Smooth muscle cell (in vitro differentiated cells): ENCODE results near the gene SAC3D1. TPM values are rescaled to one million over a fixed set of nuclear protein-coding genes. Genes with fewer than 3 reads are reported as not detected.

ENCODE experiments used
- DNase-seq: peaks from one replicate; lab custom pipeline; 2025; ENCODE audit not compliant: unreplicated experiment; lab: John Stamatoyannopoulos, UW
- H2AFZ ChIP-seq: fragments of 200-600 bp; sonication (generic); 2 replicates; pipeline ENCODE4 v1.6.0; 2016; ENCODE audit warnings: antibody characterized with exemption, low read depth, mild to moderate bottlenecking
- H3F3A ChIP-seq: fragments of 200-600 bp; sonication (generic); 2 replicates; pipeline ENCODE4 v1.6.0; 2017; ENCODE audit warnings: antibody characterized with exemption, low read depth
- H3K27ac ChIP-seq: fragments of 200-600 bp; sonication (generic); 2 replicates; pipeline ENCODE4 v1.5.1; 2016; ENCODE audit warnings: low read depth, mild to moderate bottlenecking
- H3K27me3 ChIP-seq: fragments of 200-600 bp; sonication (generic); 2 replicates; pipeline ENCODE4 v1.6.1; 2016; ENCODE audit warnings: low read depth, mild to moderate bottlenecking
- H3K36me3 ChIP-seq: fragments of 200-600 bp; sonication (generic); 2 replicates; pipeline ENCODE4 v1.5.1; 2016; ENCODE audit warnings: low read depth
- H3K4me1 ChIP-seq: fragments of 200-600 bp; sonication (generic); 2 replicates; pipeline ENCODE4 v1.5.1; 2016; ENCODE audit warnings: low read depth
- H3K4me2 ChIP-seq: fragments of 200-600 bp; sonication (generic); 2 replicates; pipeline ENCODE4 v1.6.0; 2016; ENCODE audit warnings: mild to moderate bottlenecking
- H3K4me3 ChIP-seq: fragments of 200-600 bp; sonication (generic); 2 replicates; pipeline ENCODE4 v1.5.1; 2016; ENCODE audit warnings: mild to moderate bottlenecking
- H3K79me2 ChIP-seq: fragments of 200-600 bp; sonication (generic); 2 replicates; pipeline ENCODE4 v1.6.0; 2016; ENCODE audit warnings: low read depth, mild to moderate bottlenecking
- H3K9ac ChIP-seq: fragments of 200-600 bp; sonication (generic); 2 replicates; pipeline ENCODE4 v1.6.0; 2016; ENCODE audit warnings: low read depth
- H3K9me3 ChIP-seq: fragments of 200-600 bp; sonication (generic); replicated peaks from 2 replicates; pipeline ENCODE4 v1.5.1; 2016; ENCODE audit warnings: low read depth
- H4K20me1 ChIP-seq: fragments of 200-600 bp; sonication (generic); 2 replicates; pipeline ENCODE4 v1.6.0; 2016; ENCODE audit warnings: low read depth
- WGBS: methylation state at CpG from one replicate; pipeline ENCODE4 v1.1.7; 2016; ENCODE audit warnings: low lambda C conversion rate; 5-methylcytosine and 5-hydroxymethylcytosine counted together
- polyA plus RNA-seq: library from polyadenylated mRNA; unstranded; fragments of >200 nt; fragmentation: Nextera tagmentation; extraction: Ambion mirVana; gene quantifications from 2 replicates; pipeline ENCODE4 v1.2.1, GENCODE V29; 2016
- total RNA-seq: library from RNA; depleted of rRNA; stranded (reverse); fragments of >200 nt; gene quantifications from 2 replicates; pipeline ENCODE4 v1.2.3, GENCODE V29; 2014
- TF ChIP-seq, protein P1 (sequence below): fragments of 200-600 bp; sonication (generic); IDR thresholded peaks from 2 replicates; pipeline ENCODE4 v1.5.1; 2017; ENCODE audit warnings: borderline replicate concordance, mild to moderate bottlenecking, antibody characterized with exemption; ENCODE audit not compliant: insufficient read depth, poor library complexity, severe bottlenecking

SAC3D1 gene
- total and polyA plus RNA-seq, 2 experiments from 2014 or later = 7.4 to 26.2 TPM

GRCh38 chr11:65055538-65055937 lies 14.5 kb downstream of the SAC3D1 start:
- no peak overlapping the region for H3K4me3 ChIP-seq
- no peaks in the 10 kb centered on the region for H3F3A ChIP-seq
- no peaks in the 10 kb centered on the region for H3K27me3 ChIP-seq
- no peak overlapping the region for H3K9ac ChIP-seq
- H3K27ac ChIP-seq = no peak overlapping the region
- no peak overlapping the region for H3K4me2 ChIP-seq
- 93% methylated on average over 1 of the region's 1 CpG for WGBS
- H3K36me3 ChIP-seq = no peaks in the 10 kb centered on the region
- TF ChIP-seq, protein P1, sequence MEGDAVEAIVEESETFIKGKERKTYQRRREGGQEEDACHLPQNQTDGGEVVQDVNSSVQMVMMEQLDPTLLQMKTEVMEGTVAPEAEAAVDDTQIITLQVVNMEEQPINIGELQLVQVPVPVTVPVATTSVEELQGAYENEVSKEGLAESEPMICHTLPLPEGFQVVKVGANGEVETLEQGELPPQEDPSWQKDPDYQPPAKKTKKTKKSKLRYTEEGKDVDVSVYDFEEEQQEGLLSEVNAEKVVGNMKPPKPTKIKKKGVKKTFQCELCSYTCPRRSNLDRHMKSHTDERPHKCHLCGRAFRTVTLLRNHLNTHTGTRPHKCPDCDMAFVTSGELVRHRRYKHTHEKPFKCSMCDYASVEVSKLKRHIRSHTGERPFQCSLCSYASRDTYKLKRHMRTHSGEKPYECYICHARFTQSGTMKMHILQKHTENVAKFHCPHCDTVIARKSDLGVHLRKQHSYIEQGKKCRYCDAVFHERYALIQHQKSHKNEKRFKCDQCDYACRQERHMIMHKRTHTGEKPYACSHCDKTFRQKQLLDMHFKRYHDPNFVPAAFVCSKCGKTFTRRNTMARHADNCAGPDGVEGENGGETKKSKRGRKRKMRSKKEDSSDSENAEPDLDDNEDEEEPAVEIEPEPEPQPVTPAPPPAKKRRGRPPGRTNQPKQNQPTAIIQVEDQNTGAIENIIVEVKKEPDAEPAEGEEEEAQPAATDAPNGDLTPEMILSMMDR = no peak
- H2AFZ ChIP-seq = no peak overlapping the region
- H3K4me1 ChIP-seq = no peaks in the 10 kb centered on the region
- DNase-seq = no peak
- no peaks in the 10 kb centered on the region for H3K9me3 ChIP-seq
- H3K79me2 ChIP-seq = no peaks in the 10 kb centered on the region
- H4K20me1 ChIP-seq = no peaks in the 10 kb centered on the region

GRCh38 chr11:65056999-65057398 lies 16.0 kb downstream of the SAC3D1 start:
- H3K4me1 ChIP-seq = no peaks in the 10 kb centered on the region
- no peaks in the 10 kb centered on the region for H3K9me3 ChIP-seq
- H3K4me3 ChIP-seq = no peak overlapping the region
- 94% methylated on average over 6 of the region's 6 CpGs for WGBS
- no peak for DNase-seq
- H4K20me1 ChIP-seq = no peaks in the 10 kb centered on the region
- H3K27me3 ChIP-seq = no peaks in the 10 kb centered on the region
- no peaks in the 10 kb centered on the region for H3K36me3 ChIP-seq
- no peak overlapping the region for H3K27ac ChIP-seq
- no peaks in the 10 kb centered on the region for H3K79me2 ChIP-seq
- H3F3A ChIP-seq = no peaks in the 10 kb centered on the region
- H2AFZ ChIP-seq = no peak overlapping the region
- H3K4me2 ChIP-seq = no peak overlapping the region
- H3K9ac ChIP-seq = no peak overlapping the region
- TF ChIP-seq, protein P1 = no peak

GRCh38 chr11:65057526-65057925 lies 16.5 kb downstream of the SAC3D1 start:
- H3K27me3 ChIP-seq = no peaks in the 10 kb centered on the region
- no peaks in the 10 kb centered on the region for H3F3A ChIP-seq
- no peaks in the 10 kb centered on the region for H3K9me3 ChIP-seq
- WGBS = 92% methylated on average over 7 of the region's 7 CpGs
- no peak for DNase-seq
- no peak overlapping the region for H3K9ac ChIP-seq
- TF ChIP-seq, protein P1 = no peak
- H4K20me1 ChIP-seq = no peaks in the 10 kb centered on the region
- H3K27ac ChIP-seq = no peak overlapping the region
- no peak overlapping the region for H3K4me2 ChIP-seq
- H3K79me2 ChIP-seq = no peaks in the 10 kb centered on the region
- H2AFZ ChIP-seq = no peak overlapping the region
- H3K36me3 ChIP-seq = no peaks in the 10 kb centered on the region
- no peak overlapping the region for H3K4me3 ChIP-seq
- no peaks in the 10 kb centered on the region for H3K4me1 ChIP-seq

- no peaks in the 10 kb centered on the region for H4K20me1 ChIP-seq
- H3K4me1 ChIP-seq = no peaks in the 10 kb centered on the region
- H3K4me2 ChIP-seq = no peak overlapping the region
- no peak overlapping the region for H2AFZ ChIP-seq
- H3K27me3 ChIP-seq = no peaks in the 10 kb centered on the region
- no peak for DNase-seq
- H3K9ac ChIP-seq = no peak overlapping the region
- H3K9me3 ChIP-seq = no peaks in the 10 kb centered on the region
- no peaks in the 10 kb centered on the region for H3K36me3 ChIP-seq
- no peak overlapping the region for H3K27ac ChIP-seq
- WGBS = 90% methylated on average over 4 of the region's 13 CpGs
- no peaks in the 10 kb centered on the region for H3K79me2 ChIP-seq
- TF ChIP-seq, protein P1 = no peak
- H3F3A ChIP-seq = no peaks in the 10 kb centered on the region
- no peak overlapping the region for H3K4me3 ChIP-seq
These were observed 17.0 kb downstream of the SAC3D1 start for GRCh38 chr11:65058012-65058411.
